Measurements from ENCODE around the gene SYTL4.

SYTL4 gene

GRCh38 chrX:100648458-100649417 is 83.2 kb downstream of the SYTL4 start:
- DNase-seq (ENCODE audit: low read depth in 2 of 2), result no peak

DNA sequence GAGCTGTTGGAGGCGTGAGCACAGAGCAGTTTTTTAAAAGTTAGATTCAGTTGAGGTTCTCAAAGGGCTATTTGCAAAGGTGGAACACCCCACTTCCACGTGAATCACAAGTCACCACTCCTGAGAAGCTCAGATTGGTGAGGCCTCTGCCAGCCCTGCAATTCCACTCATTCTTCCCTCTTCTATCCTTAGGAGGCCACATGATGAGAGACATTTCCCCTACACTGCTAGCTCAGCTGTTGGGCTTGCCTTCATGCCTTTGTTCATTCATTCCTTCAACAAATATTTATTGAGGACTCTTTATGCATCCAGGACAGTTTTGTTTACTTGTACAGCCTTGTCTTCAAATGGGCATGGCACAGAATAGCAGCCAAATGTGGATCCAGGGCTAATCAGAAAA is 84.2 kb downstream of the SYTL4 start:
- DNase-seq (ENCODE audit: low read depth in 2 of 2), result no peak

GRCh38 chrX:100647095-100647494 is 84.8 kb downstream of the SYTL4 start:
- no peak for DNase-seq (ENCODE audit: low read depth in 2 of 2)

DNA sequence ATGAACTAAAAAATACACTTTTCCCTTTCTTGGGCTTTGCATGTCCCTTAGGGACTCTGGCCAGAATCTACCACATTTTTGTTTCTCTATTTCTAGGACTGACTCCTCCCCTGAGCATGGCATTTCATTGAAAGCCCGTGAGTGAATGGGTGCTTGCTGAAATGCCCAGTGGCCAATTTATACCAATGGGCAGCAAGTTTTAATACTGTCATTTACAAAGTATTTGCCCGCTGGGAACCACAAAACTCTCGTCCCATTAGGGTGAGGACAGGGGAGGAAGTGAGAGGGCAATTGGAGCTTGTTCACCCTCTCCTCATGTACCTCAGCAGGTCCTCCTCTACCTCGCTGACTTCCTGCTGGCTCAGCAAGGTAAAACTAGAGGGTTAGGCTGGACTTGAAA is 86.8 kb downstream of the SYTL4 start:
- no peak for DNase-seq (ENCODE audit: low read depth in 2 of 2)

DNA sequence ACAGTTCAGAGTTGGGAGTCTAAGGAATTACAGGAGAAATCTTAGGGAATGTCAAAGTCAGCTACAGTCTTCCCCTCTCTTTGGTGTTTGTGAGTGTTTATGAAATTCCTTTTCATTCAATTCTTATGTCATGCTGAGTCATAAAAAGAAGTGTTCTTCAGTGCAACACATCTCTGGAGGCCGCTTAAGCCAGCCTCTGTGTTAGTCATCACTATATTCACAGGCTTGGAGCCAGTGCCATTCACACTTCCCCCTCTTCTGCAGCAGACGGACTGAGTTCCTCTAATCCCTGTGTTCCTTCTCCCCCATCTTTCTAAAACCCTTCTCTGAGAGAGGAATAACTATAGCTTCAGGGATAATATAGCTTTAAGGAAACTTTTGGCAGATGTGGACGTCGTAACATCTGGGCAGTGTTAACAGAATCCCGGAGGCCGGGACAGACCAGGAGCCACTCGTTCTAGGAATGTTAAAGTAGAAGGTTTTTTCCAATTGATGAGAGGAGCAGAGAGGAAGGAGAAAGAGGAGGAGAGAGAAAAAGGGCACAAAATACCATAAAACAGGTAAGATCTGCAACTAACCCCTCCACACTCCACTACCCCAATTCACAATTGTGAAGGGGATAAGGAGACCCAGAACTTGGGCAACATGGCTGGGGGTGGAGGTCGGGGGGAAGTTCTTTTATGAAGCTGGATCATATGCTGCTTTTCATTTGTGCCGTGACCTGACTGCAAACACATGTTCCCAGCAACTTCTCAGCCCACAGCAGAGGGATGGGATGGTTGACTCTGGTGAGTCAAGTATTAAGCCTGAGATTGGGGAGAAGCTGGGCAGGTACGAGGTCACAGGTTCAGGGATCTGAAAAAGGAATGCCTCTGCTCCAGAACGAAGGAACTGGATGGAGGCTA is 87.7 kb downstream of the SYTL4 start, which contains the start of gene SRPX2:
SRPX2 (plus strand) TSS at position 244 of the 905 bp plus-strand sequence. CDS start 2,124 bp downstream, outside the sequence.
- no peak for DNase-seq (ENCODE audit: low read depth in 2 of 2)

DNA sequence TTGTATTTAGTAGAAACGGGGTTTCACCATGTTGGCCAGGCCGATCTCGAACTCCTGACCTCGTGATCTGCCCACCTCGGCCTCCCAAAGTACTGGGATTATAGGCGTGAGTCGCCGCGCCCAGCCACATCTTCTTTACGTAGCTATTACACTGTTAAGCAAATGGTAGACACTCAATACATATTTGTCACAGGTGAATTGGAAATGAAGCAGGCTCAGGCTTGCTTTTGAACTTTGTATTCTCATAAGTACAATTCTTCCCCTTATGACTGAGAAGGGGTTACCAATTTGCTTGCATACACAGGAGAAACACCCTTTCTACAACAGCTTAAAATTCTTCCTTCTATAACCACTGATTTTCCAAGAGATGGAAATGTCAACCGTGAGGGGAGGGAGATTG is 88.7 kb downstream of the SYTL4 start:
- no peak for DNase-seq (ENCODE audit: low read depth in 2 of 2)

DNA sequence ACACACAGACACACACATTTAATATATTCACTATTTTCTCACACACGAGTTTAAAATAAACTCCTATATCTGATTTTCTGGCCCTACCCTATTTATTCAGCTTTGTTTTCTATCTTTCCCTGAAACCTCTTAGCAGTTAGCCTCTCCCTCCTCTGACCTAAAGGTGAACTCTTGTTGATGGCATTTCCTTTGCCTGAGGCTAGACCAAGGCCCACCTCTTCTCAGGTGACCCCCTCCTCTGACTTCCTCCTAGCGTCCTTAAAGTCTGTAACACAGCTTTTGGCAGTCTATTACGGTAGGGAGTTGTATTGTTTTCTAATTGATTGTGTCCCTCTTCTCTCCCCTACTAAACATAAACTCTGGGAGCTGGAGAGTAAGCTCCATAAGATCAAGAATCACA is 89.6 kb downstream of the SYTL4 start:
- no peak for DNase-seq (ENCODE audit: low read depth in 2 of 2)

DNA sequence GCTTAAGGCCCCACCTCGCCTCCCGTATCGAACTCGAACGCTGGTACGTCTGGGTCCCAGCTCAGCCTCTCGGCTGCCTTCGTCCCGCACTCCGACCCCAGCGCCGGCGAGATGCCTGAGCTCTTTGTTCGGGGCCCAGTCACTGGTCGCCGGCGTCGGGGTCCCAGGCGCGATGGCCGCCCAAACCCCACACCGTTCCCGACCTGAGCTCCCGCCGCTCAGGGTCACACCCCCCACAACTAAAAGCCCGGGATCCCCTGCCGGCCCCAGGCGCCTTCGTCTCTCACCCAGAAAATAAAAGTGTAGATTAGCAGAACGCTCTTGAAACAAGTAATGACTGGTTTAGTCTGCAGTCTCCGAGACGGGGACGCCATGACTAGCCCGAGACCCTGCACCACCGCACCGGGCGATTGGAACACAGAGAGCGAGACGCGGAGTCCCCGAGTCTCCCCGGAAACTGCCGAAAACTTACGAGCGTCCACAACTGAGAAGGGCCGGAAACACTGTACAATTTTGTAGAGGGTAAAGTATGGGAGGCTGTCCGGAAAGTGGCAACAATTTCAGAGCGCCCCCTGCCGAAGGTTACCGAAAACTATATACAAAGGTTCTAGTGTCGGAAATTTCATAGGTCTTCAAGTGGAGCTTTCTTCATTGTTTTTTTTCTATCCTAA is 95.5 kb downstream of the SYTL4 start, which contains the start of gene TSPAN6:
TSPAN6 (minus strand) TSS at position 486 of the 671 bp plus-strand sequence; CDS start at position 374, 112 bp downstream.
- peak; percentile 22 to 40 for DNase-seq (ENCODE audit: low read depth in 2 of 2)

DNA sequence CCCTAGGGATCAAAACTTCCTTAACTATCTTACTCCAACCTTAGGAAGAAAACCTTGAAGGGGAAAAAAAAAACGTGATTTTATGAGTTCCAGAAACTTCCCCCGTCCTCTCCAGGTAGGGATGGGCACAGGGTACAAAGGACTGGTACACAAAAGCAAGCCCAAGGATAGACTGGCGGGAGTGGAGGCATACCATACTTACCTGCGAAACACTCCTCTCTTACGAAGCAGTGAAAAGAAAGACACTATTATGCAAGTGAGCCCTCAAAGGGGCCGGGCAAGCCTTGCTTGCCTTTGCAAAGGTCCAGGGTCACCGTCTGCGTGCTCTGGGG is 96.0 kb downstream of the SYTL4 start:
- DNase-seq (ENCODE audit: low read depth in 2 of 2), result no peak

DNA sequence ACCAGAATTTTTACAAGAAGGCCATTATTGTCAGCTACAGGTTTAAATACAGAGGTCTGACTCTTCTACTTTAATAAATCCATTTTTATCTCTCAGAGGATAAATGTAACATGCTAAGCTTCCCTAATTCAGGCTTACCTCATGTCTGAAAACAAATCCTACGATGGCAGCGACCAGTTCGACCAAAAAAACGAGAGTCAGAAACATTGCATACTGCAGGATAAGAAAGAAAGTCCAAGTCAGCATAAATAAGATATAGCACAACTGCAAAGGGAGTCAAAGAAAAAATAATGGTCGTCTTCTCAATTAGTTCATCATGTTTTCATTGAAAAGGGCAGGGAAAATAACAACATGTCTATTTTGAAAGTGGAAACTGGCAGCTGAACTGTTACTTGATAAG is 96.9 kb downstream of the SYTL4 start:
- no peak for DNase-seq (ENCODE audit: low read depth in 2 of 2)

GRCh38 chrX:100625985-100626491 is 105.9 kb downstream of the SYTL4 start:
- DNase-seq (ENCODE audit: low read depth in 2 of 2), result no peak

Data from stimulated activated CD8-positive, alpha-beta memory T cell treated with anti-CD3 and anti-CD28 coated beads, Interleukin-7, amount 100 ng/mL, for 1 hour (primary cell).